Erythroblast (primary cell): ENCODE measurements around the gene TREM2.

Experiments
- GATA1 ChIP-seq: IDR thresholded peaks from 2 replicates; pipeline ENCODE4 v1.6.1; 2011; ENCODE audit warnings: low read depth, mild to moderate bottlenecking, control low read depth, low read length, moderate library complexity
- POLR2A ChIP-seq: IDR thresholded peaks from 2 replicates; pipeline ENCODE4 v1.6.1; 2011; ENCODE audit warnings: mild to moderate bottlenecking, low read length

GRCh38 chr6:41177695-41178094 is 14.8 kb upstream of the TREM2 start:
- TF ChIP-seq POLR2A = no peak
- no peak for TF ChIP-seq GATA1
